GM21515 (cell line): ENCODE data around the gene C2orf76.
"Not testable (repeated sequence)": the region's sequence is repeated elsewhere in the genome, so short reads cannot be mapped to it uniquely, and the experiment has no call there.

ENCODE experiments used
- ATAC-seq: cut with Tn5 transposase; IDR thresholded peaks from one replicate; pipeline ENCODE4 v1.9.1; 2021; ENCODE audit not compliant: unreplicated experiment

The C2orf76 gene

DNA sequence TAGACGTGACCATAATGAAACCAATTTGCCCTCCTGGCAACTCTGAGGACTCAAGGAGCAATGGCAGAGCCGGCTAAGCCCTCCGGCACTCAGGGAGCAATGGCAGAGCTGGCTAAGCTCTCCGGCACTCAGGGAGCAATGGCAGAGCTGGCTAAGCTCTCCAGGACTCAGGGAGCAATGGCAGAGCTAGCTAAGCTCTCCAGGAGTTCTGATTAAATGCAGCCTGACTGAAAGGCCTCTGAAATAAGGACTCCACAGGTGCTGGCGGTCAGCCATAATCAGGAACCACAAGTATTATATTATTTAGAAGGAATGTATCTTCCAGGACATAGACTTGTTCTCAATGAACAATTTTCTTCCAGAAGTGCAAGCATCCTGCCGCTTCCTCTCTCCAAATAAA, 65.2 kb downstream of the C2orf76 start:
- no peak for ATAC-seq

DNA sequence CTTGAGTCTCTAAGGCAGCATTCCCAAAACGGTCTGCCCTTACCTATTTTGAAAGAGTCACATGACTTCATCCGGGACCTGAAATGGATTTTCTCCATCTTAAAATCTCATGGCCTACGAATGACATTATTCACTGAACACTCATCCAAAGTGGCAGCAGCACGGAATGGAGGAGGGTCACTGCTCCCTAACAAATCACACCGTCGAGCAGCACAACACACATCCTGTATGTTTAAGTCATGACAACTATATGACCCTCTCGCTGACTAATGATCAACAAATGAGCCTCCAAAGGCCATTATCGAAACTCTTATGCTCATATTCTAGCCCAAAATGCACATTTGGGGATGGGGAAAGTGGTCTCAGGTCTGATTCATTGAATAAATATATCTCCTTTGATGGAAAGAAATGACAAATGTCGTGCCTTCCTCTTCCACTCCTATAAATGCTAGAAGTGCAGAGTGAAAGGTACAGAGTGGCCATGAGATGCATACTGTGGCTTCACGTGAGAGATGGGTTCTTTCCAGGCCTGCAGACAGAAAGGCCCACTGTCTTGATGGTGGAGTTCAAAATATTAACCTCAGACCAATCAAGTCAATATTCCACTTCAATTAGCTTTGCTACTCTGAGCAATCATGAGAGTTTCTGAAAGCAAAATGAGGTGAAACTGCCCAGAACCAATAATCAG, 70.8 kb downstream of the C2orf76 start:
- no peak for ATAC-seq

DNA sequence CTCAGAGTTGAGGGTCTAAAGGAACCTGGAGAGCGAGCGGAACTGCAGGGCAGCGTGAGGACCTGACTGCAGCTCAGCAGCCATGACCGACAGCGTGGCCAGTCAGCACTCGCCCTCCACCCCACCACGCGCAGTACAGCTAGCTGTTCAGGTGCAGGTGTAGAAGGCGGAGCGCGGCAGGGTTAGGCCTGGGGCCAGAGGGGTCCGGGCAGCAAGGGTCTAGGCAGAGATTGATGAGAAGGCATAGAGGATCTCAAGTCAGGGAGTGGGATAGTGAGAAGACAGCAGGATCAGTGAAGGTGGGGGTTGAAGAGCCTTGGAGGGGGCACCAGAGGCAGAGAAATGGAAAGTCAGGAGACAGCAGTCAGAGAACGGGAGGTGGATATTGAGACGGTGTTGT, 72.0 kb downstream of the C2orf76 start:
- ATAC-seq = no peak

- ATAC-seq = no peak
Observed at GRCh38 chr2:119293900-119294299, 72.7 kb downstream of the C2orf76 start.

DNA sequence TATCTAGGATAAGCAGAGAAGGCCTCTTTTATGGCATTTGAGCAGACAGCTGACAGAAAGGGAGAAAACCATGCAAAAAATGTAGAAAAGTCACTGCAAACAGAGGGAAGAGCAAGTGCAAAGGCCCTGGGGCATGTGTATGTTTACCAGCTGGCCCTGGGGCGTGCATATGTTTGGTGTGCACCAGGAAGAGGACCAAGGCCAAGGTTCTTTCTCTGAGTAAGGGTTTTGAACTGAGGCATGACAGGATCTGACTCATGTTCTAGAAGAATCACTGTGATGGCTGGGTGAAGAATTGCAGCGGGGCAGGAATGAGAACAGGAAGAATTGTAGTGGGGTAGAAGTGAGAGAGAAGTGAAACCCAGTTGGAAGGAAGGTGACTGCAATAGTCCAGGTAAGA, 73.4 kb downstream of the C2orf76 start:
- ATAC-seq = no peak

- no peak for ATAC-seq
Observed at GRCh38 chr2:119292226-119292625, 74.4 kb downstream of the C2orf76 start.

DNA sequence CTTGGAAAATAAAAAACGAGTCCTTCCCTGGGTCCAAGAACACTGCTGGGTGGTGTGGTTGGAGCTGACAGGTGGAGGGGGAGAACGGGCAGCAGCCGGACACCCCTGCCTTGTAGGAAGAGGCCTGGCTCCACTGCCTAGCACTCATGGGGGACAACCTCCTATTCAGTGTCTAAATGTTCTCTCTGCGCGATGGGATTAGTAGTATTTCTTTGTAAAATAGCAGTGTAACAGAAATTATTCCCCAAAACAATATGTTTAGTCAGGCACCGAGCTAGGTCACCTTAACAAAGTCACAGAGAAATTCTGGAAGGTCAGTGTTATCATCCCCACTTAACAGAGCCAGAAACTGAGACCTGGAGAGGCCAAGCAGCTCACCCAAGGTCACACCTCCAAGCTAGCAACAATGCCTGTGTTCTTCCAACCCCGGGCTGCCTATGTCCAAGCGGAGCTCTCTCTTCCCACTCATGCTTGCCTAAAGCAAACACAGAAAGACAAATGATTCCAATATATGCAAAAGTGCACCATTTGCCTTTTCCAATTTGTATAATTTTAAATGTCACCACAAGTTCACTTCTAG, 75.0 kb downstream of the C2orf76 start:
- no peak for ATAC-seq

GRCh38 chr2:119290859-119291587, 75.6 kb downstream of the C2orf76 start:
- peak; percentile 89 for ATAC-seq

DNA sequence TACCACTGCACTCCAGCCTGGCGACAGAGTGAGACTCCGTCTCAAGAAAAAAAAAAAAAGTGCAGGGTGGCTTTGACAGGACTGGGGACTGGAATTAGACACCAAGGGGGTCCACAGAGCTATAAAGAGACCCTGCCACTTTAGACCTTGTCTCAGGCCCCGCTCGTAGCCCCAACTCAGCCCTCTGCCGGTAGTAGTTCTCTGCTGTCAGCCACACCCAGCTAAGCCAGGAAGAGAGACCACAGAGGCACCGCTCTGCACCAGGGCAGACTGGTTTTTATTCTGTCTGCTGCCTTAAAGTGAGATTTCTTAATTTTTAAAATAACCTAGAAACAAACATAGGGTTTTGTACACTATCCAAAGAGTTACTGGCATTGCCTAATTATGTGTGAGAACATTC, 77.0 kb downstream of the C2orf76 start:
- no peak for ATAC-seq

- no peak for ATAC-seq
Observed at GRCh38 chr2:119289093-119289492, 77.5 kb downstream of the C2orf76 start.

GRCh38 chr2:119288576-119288975, 78.1 kb downstream of the C2orf76 start:
- no peak for ATAC-seq

DNA sequence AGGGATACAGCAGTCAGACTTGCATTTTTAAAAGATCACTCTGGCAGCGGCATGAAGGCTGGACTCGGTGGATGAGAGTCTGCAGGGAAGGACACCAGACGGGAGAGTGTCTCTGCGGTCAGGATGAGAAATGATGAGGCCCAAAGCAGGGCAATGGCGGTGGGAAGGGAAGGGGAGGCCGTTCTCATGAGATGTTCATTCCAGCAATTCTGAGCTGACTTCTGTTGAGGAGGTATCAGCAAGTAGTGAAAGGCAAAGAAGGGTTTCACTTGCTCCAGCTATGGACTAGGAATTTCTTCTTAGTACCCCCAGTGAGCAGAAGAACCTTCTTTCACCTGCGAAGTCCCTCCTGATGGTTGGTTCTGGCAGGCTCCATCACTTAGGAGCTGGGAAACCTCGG, 80.0 kb downstream of the C2orf76 start:
- no peak for ATAC-seq

GRCh38 chr2:119283873-119284331, 82.7 kb downstream of the C2orf76 start:
- no peak for ATAC-seq

DNA sequence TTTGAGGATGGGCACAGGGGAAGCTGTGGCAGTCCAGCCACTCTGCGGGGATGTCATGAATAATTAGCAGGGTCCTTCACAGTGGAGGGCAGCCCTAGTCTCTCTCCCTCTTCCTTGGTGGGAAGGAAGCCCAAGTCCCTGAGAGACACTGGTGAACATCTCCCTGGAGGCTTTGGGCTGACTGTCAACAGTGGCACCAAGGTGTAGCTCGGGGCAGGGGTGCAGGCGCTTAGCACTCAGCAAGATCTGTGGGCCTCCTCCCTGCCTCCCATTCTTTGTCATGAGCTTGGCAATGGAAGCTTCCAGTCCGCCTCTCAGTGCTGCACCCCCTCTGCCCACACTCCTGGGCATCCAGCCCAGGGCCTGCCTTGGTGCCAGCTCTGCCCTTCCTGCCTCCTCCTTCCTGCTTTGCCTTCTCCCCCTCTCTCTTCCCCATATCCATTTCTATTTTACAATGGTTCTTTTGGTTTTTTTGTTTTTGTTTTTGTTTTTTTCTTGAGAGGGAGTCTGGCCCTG, 83.6 kb downstream of the C2orf76 start:
- no peak for ATAC-seq

DNA sequence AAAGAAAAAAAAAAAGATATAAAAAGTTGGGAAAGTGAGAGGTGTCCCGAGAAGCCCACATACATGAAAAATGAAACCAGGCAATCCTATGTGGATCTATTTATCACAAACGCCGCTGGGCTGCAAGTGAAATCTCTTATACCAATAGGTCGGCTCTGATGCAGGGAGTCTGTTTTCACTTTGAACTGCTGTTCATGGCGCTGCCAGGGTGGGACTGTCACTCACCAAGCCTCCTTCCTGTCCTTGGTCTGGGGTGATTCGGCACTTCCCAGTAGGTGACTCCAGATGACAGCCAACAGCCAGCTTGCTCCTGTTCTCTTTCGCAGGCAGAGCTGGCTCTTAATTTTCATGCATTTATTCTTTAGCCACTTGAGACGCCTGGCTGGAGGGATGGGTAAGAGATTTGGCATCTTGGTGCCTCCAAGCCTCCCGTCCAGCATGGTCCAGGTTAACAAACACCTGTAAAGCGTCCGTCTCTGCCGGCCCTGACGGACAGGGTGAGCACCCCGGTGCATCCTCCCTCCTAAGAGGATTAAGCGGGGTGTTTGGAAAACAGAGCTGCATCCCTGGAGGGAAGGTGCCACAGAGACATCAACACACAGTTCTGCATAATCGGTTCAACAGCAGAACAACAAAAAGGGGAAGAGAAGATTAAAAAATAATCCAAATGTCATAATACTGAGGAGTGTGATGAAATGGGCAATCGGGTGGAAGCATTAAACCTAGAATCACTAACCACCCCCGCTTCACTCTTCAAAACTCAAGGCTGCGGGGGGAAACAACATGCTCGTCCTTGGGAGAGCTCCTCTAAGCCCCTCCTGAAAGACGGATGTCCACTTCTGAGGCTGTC, 84.3 kb downstream of the C2orf76 start:
- no peak for ATAC-seq

DNA sequence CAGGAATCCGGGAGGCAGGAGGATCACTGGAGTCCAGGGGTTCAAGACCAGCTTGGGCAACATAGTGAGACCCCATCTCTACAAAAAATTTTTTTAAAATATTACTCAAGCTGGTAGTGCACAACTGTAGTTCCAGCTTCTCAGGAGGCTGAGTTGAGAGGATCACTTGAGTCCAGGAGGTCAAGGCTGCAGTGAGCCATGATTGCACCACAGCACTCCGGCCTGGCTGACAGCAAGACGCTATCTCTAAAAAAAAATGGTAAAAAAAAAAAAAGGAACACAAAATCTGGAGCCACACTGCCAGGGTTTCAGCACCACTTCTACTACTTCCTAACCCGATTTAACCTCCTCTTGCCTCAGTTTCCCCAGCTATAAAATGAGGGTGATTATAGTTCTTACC, 86.0 kb downstream of the C2orf76 start:
- ATAC-seq = no peak

DNA sequence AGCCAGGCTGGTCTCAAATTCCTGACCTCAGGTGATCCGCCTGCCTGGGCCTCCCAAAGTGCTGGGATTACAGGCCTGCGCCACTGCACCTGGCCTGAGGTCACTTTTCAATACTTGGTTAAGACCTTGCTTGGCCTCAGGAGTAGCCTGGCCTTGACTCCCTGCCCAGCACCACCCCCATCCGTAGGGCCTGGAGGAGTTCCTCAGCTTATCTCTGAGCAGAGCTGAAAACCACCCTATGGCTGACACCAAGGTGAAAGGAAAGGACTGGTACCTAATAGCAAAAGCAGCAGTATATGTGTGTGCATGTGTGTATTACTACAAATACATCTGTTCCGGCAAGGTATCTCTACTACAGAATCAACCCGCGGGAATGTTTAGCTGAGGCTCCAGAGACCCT, 87.0 kb downstream of the C2orf76 start:
- no peak for ATAC-seq

DNA sequence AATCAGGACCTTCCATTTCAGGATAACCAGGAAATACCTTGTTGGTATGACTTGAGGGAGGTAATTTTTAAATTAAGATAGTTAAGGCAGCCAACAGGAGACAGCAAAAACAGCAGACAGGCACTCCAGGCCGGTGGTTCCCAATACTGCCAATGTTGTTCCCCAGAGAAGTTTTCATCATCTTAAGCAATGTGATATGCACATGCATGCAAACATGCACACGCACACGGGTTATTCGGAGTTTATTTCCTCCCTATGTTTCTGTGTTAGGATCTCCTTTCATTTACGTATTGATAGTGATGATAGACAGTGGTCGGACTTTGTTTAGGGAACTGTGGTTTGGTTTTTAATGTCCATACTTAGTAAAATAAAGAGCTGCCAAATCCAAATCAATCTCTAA, 87.7 kb downstream of the C2orf76 start:
- ATAC-seq = no peak

GRCh38 chr2:119278385-119278784, 88.2 kb downstream of the C2orf76 start:
- ATAC-seq = not testable (repeated sequence)

GRCh38 chr2:119276864-119277263, 89.8 kb downstream of the C2orf76 start:
- ATAC-seq = no peak

GRCh38 chr2:119267604-119268003, 99.0 kb downstream of the C2orf76 start:
- no peak for ATAC-seq
